ACC112 (cell line): Measurements from ENCODE around the gene CBX3.

ENCODE experiments used
- H2AFZ ChIP-seq: fragments of 200-600 bp; sonication (generic); one replicate; pipeline ENCODE4 v1.6.0; 2017; ENCODE audit warnings: antibody characterized with exemption, low read length; ENCODE audit not compliant: unreplicated experiment
- H3K27ac ChIP-seq: fragments of 200-600 bp; sonication (generic); 2 replicates; pipeline ENCODE4 v1.5.1; 2014; ENCODE audit warnings: low read depth, mild to moderate bottlenecking, antibody characterized with exemption, low read length, moderate library complexity
- H3K27me3 ChIP-seq: fragments of 200-600 bp; sonication (generic); 2 replicates; pipeline ENCODE4 v1.6.1; 2014; ENCODE audit warnings: mild to moderate bottlenecking, antibody characterized with exemption, low read length, moderate library complexity, mixed read lengths; ENCODE audit not compliant: insufficient read depth
- H3K36me3 ChIP-seq: fragments of 200-600 bp; sonication (generic); 2 replicates; pipeline ENCODE4 v1.6.1; 2016; ENCODE audit warnings: mild to moderate bottlenecking, antibody characterized with exemption, low read length, moderate library complexity, mixed read lengths; ENCODE audit not compliant: insufficient read depth
- H3K4me1 ChIP-seq: fragments of 200-600 bp; sonication (generic); one replicate; pipeline ENCODE4 v1.6.1; 2016; ENCODE audit warnings: low read length, mixed read lengths; ENCODE audit not compliant: insufficient read depth, unreplicated experiment, control insufficient read depth
- H3K4me3 ChIP-seq: fragments of 200-600 bp; sonication (generic); 2 replicates; pipeline ENCODE4 v1.5.1; 2014; ENCODE audit warnings: mild to moderate bottlenecking, low read depth, low read length
- H3K79me2 ChIP-seq: fragments of 200-600 bp; sonication (generic); one replicate; pipeline ENCODE4 v1.6.0; 2016; ENCODE audit warnings: low read length; ENCODE audit not compliant: control insufficient read depth, unreplicated experiment, insufficient read depth

CBX3 gene

GRCh38 chr7:26197153-26198115 lies 4.1 kb upstream of the CBX3 start:
- Histone ChIP-seq H3K27ac (no peak overlapping the region; the same call in 1 of the 2 replicates), H2AFZ (no peak overlapping the region), H3K79me2 (peaks cover 89% of the 10 kb centered on the region), H3K4me3 (peak overlapping the region; percentile 99), H3K4me1 (peaks cover 35% of the 10 kb centered on the region), H3K27me3 (no peaks in the 10 kb centered on the region), H3K36me3 (peaks cover 62% of the 10 kb centered on the region)

- Histone ChIP-seq H3K36me3 (peaks cover 58% of the 10 kb centered on the region), H3K79me2 (peaks cover 89% of the 10 kb centered on the region), H3K27ac (peak overlapping the region; percentile 21), H3K4me1 (peaks cover 28% of the 10 kb centered on the region), H2AFZ (no peak overlapping the region), H3K4me3 (peak overlapping the region; percentile 99), H3K27me3 (no peaks in the 10 kb centered on the region)
These were observed 3.3 kb upstream of the CBX3 start for GRCh38 chr7:26198133-26198780.

DNA sequence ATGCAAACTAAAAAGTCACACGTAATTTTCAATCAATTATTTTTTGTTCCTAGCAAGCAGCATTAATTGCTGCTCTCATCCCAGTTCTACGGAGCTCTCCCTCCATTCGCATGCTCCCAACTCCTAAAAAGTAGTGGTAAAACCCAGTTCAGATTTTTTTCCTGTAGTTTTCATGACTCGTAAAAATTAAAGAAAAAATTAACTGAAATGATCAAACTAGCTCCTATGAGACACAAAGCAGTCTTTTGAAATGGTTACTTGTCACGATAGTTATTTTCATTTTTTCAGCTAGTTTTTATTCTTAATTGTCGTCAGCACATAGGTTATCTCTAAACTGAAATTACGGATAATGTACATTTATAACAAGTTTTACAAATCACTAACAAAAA lies 2.8 kb upstream of the CBX3 start:
- Histone ChIP-seq H3K4me1 (peaks cover 25% of the 10 kb centered on the region), H2AFZ (no peak overlapping the region), H3K4me3 (peak overlapping the region; percentile 99), H3K27me3 (no peaks in the 10 kb centered on the region), H3K36me3 (peaks cover 58% of the 10 kb centered on the region), H3K27ac (peak overlapping the region; percentile 98; the same call in 1 of the 2 replicates), H3K79me2 (peaks cover 89% of the 10 kb centered on the region)

DNA sequence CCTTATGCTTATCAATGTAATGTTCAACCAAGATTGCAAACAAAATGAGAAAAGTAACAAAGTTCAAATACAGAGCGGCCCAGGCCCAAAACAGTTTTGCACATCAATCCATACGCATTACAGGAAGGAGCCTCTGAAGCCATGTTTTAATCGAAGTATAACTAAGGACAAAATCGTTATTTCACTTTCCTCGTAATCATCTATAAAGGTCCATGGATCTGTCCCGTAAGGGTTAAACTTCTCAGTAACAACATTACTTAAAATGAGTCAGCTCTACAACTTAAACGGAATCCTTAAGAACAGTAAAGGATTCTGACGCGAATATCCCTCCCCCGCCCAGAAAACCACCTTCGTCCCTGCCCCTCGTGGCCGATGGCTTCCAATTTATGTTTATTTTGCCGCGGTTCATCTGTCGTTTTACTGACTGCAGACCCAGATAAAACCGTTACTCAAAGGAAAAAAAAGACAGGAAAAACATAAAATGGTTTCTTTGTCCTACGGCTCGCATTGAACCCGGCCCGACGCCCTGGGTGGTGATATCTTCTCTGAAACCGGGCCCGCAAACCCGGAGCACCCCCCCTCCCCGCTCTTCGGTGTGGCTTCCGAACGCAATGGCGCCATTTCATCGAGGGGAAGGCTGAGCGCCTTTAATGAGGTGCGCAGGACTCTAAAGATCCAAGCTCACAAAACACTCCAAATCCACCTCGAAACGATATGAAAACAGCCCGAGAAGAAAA lies 2.1 kb upstream of the CBX3 start:
- H3K79me2 ChIP-seq, result peaks cover 89% of the 10 kb centered on the region
- H3K36me3 ChIP-seq, result peaks cover 55% of the 10 kb centered on the region
- H3K27ac ChIP-seq, result peak overlapping the region; percentile 98
- no peaks in the 10 kb centered on the region for H3K27me3 ChIP-seq
- peak overlapping the region; percentile 99 for H3K4me3 ChIP-seq
- no peak overlapping the region for H2AFZ ChIP-seq
- peaks cover 27% of the 10 kb centered on the region for H3K4me1 ChIP-seq

DNA sequence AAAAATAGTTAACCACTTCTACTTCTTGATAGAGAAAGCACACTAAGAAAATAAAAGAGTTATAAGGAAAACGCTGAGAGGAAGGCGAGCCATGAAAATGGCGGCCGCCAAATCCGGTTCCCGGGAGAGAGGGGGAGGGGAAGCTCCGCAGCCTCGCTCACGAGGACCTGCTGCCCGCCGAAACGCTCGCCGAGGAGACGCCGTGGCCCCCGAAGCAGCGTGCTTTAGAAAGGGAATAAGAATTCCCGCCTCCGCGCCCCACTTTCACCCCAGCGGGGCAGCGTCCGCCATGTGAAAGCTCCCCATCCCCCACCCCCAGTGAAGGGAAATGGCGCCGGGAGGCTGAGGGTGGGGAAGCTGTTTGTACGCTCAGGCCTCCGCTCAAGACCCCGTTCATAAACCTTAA lies 1.5 kb upstream of the CBX3 start:
- peaks cover 54% of the 10 kb centered on the region for H3K36me3 ChIP-seq
- H3K27ac ChIP-seq, result peak overlapping the region; percentile 98
- H3K79me2 ChIP-seq, result peaks cover 90% of the 10 kb centered on the region
- H3K27me3 ChIP-seq, result no peaks in the 10 kb centered on the region
- H2AFZ ChIP-seq, result no peak overlapping the region
- peaks cover 31% of the 10 kb centered on the region for H3K4me1 ChIP-seq
- H3K4me3 ChIP-seq, result peak overlapping the region; percentile 99

- Histone ChIP-seq H3K79me2 (peaks cover 90% of the 10 kb centered on the region), H3K4me1 (peaks cover 33% of the 10 kb centered on the region), H3K27ac (peak within 1 kb of the TSS; percentile 98), H3K4me3 (peak within 1 kb of the TSS; percentile 99), H2AFZ (peak within 1 kb of the TSS; percentile 73), H3K36me3 (peaks cover 53% of the 10 kb centered on the region), H3K27me3 (no peaks in the 10 kb centered on the region)
These were observed 900 bp upstream of the CBX3 start, which contains the start of gene HNRNPA2B1 for GRCh38 chr7:26200444-26201246. Gene HNRNPA2B1, minus strand, starts transcription at chr7:26200746. Its CDS starts 169 bp downstream, at chr7:26200577.

DNA sequence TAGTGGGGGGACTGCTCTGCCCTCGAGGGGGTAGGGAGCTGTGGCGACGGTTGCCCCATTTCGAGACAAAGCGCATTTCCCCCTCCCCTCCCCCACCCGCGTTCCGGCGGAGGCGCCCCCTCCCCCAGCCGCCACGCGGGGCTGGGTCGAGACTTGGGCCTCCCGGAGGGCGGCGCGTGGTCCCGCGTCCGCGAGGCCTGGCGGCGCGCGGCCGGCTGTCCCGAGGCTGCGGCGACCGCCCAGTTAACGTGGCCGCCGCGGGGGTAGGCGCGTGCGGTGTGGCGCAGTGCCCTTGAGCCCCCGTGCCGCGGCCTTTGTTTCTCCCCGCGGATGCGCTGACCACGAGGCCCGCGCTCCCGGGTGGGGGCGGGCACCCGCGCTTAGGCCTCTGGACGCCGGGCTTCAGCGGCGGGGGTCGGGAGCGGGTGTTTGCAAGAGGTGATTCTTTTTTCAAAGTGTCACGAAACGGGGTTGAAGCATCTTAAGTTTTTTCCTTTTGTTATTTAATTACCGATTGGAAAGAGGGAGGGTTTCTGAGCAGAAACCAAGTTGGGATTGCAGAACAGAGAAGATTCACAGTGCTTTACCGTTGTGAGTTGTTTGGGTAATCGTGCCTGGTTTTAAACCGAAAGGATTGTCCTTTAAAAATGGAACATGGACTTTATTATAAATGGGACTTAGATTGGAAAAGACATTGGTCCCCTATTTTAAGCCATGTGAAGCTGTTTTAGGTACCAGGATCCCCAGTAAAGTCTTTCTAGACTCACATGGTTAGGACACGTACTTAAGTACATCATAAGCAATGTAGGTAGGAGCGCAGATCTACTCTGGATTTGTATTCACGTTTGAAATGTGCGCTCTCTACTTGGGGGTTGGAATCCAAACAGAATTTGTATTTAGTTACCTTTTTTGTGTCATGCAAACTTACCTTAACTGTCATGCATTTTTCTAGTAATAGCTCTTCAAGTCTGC lies 760 bp downstream of the CBX3 start:
- peaks cover 90% of the 10 kb centered on the region for H3K79me2 ChIP-seq
- H3K4me1 ChIP-seq, result peaks cover 20% of the 10 kb centered on the region
- no peaks in the 10 kb centered on the region for H3K27me3 ChIP-seq
- peak overlapping the region; percentile 55 for H2AFZ ChIP-seq
- H3K36me3 ChIP-seq, result peaks cover 43% of the 10 kb centered on the region
- peak overlapping the region; percentile 98 for H3K27ac ChIP-seq
- peak overlapping the region; percentile 99 for H3K4me3 ChIP-seq

DNA sequence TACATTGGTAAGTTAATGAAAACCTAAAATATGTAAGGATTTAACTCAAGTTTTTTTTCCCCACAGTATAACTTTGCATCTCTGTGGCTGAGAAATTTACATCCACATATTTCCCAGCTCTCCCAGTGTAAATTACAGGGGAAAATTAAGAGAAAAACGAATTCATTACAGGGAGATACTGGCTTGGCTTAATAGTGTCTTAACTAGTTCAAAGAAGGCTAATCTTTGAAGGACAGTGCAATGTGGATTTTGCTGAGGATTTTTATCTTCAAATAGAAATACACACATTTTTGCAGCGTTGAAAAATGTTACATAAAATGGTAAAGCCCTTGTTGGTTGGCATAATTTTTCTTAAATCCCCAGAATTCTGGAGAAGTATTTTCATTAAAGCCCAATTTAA lies 1.5 kb downstream of the CBX3 start:
- Histone ChIP-seq H3K4me3 (peak overlapping the region; percentile 99), H3K27me3 (no peaks in the 10 kb centered on the region), H3K27ac (no peak overlapping the region), H3K4me1 (peaks cover 16% of the 10 kb centered on the region), H3K36me3 (peaks cover 42% of the 10 kb centered on the region), H3K79me2 (peaks cover 89% of the 10 kb centered on the region), H2AFZ (no peak overlapping the region)

GRCh38 chr7:26208040-26208439 lies 6.5 kb downstream of the CBX3 start:
- H3K27ac ChIP-seq, result no peak overlapping the region
- no peak overlapping the region for H2AFZ ChIP-seq
- no peaks in the 10 kb centered on the region for H3K27me3 ChIP-seq
- peaks cover 61% of the 10 kb centered on the region for H3K36me3 ChIP-seq
- no peak overlapping the region for H3K4me3 ChIP-seq
- H3K4me1 ChIP-seq, result peaks cover 16% of the 10 kb centered on the region
- peaks cover 58% of the 10 kb centered on the region for H3K79me2 ChIP-seq
